A549 (cell line): ENCODE results near the gene SLBP. TPM values are rescaled to one million over a fixed set of nuclear protein-coding genes. Genes with fewer than 3 reads are reported as not detected.

Experiments used
- ATAC-seq, 2 experiments: fragments of 200-7000 bp in 1 of 2; fragments of >200 bp in 1 of 2; cut with Nextera tagmentation in 1 of 2; cut with Tn5 transposase in 1 of 2; 3 replicates each; pipeline versions ENCODE4 v1.8.0 to v1.9.1; 2018 to 2020; ENCODE audit warnings: mild to moderate bottlenecking in 1 of 2, moderate library complexity in 1 of 2
- CTCF ChIA-PET: fragments of 300-600 bp; sonication (Branson Sonifier 250); formaldehyde crosslinking; extraction: SDS; loops from one replicate; lab custom pipeline; 2021; ENCODE audit warnings: antibody characterized with exemption, inconsistent platforms; lab: Yijun Ruan, JAX
- POLR2A ChIA-PET: fragments of 350-600 bp; formaldehyde crosslinking; extraction: SDS; loops from one replicate; lab custom pipeline; 2021; ENCODE audit warnings: antibody characterized with exemption, inconsistent platforms; lab: Yijun Ruan, JAX
- DNase-seq, 2 experiments: peaks; one replicate each; pipeline versions ENCODE4 v3.0.0 to v3.0.0-alpha.2; 2011 to 2016; ENCODE audit warnings: low read depth in 1 of 2, low spot score in 1 of 2
- FAIRE-seq: peaks from 2 replicates; lab custom pipeline; 2011; peaks lifted over from hg19 to GRCh38; lab: Jason Lieb, UNC
- H3K27ac ChIP-seq, 2 experiments: fragments of >200 bp; sonication (Bioruptor Twin); formaldehyde crosslinking; 3 replicates each; pipeline ENCODE4 v1.5.1; 2016 to 2017
- H3K4me1 ChIP-seq: fragments of >200 bp; sonication (Bioruptor Twin); formaldehyde crosslinking; 3 replicates; pipeline ENCODE4 v1.6.1; 2016
- H3K4me2 ChIP-seq: fragments of >200 bp; sonication (Bioruptor Twin); formaldehyde crosslinking; 3 replicates; pipeline ENCODE4 v1.6.1; 2016
- H3K4me3 ChIP-seq: fragments of >200 bp; sonication (Bioruptor Twin); formaldehyde crosslinking; 3 replicates; pipeline ENCODE4 v1.5.1; 2016
- H3K9me3 ChIP-seq: fragments of >200 bp; sonication (Bioruptor Twin); formaldehyde crosslinking; 3 replicates; pipeline ENCODE4 v1.6.1; 2016
- CTCF ChIP-seq: fragments of >200 bp; sonication (Bioruptor Twin); formaldehyde crosslinking; IDR thresholded peaks from 3 replicates; pipeline ENCODE4 v1.5.1; 2016
- EHF ChIP-seq: fragments of 250-450 bp; sonication (Bioruptor Pico); IDR thresholded peaks from 2 replicates; pipeline ENCODE4 v1.5.0; 2020; ENCODE audit warnings: mild to moderate bottlenecking
- FOSB ChIP-seq: fragments of 250-450 bp; sonication (Bioruptor Pico); IDR thresholded peaks from 2 replicates; pipeline ENCODE4 v1.5.0; 2020; ENCODE audit warnings: mild to moderate bottlenecking, moderate library complexity
- HEYL ChIP-seq: fragments of 250-450 bp; sonication (Bioruptor Pico); IDR thresholded peaks from 2 replicates; pipeline ENCODE4 v1.8.0; 2021; ENCODE audit warnings: mild to moderate bottlenecking, moderate library complexity
- HOXB13 ChIP-seq: fragments of 250-450 bp; sonication (Bioruptor Pico); IDR thresholded peaks from 2 replicates; pipeline ENCODE4 v1.5.0; 2020; ENCODE audit warnings: low read depth, mild to moderate bottlenecking, moderate library complexity
- HOXB5 ChIP-seq: fragments of 250-450 bp; sonication (Bioruptor Pico); IDR thresholded peaks from 2 replicates; pipeline ENCODE4 v1.5.0; 2020; ENCODE audit warnings: mild to moderate bottlenecking, moderate library complexity
- KDM1A ChIP-seq: fragments of 200-600 bp; sonication (generic); IDR thresholded peaks from 2 replicates; pipeline ENCODE4 v1.6.1; 2016; ENCODE audit warnings: low read depth, mild to moderate bottlenecking
- MAZ ChIP-seq: fragments of 150-350 bp; IDR thresholded peaks from 2 replicates; pipeline ENCODE4 v1.6.1; 2014; ENCODE audit warnings: antibody characterized with exemption, low read depth, low read length, borderline replicate concordance
- NFE2L2 ChIP-seq: fragments of 150-350 bp; conservative IDR thresholded peaks from 2 replicates; pipeline ENCODE4 v1.6.1; 2014; ENCODE audit warnings: low read length
- NPAS2 ChIP-seq: fragments of 250-450 bp; sonication (Bioruptor Pico); IDR thresholded peaks from 2 replicates; pipeline ENCODE4 v1.8.0; 2022; ENCODE audit warnings: mild to moderate bottlenecking, moderate library complexity, borderline replicate concordance
- PHF8 ChIP-seq: fragments of 200-600 bp; sonication (generic); IDR thresholded peaks from 2 replicates; pipeline ENCODE4 v1.6.1; 2016; ENCODE audit warnings: low read depth, mild to moderate bottlenecking, antibody characterized with exemption, moderate library complexity, borderline replicate concordance
- POLR2A ChIP-seq: IDR thresholded peaks from 2 replicates; pipeline ENCODE4 v1.6.1; 2012; ENCODE audit warnings: mild to moderate bottlenecking, low read length
- REST ChIP-seq: fragments of 200-600 bp; sonication (generic); IDR thresholded peaks from 2 replicates; pipeline ENCODE4 v1.6.1; 2016; ENCODE audit warnings: antibody characterized with exemption, mild to moderate bottlenecking, moderate library complexity
- RFX5 ChIP-seq: fragments of 450-650 bp; IDR thresholded peaks from 2 replicates; pipeline ENCODE4 v1.7.1; 2014; ENCODE audit warnings: antibody characterized with exemption, mild to moderate bottlenecking, moderate library complexity
- SREBF2 ChIP-seq: fragments of 450-650 bp; IDR thresholded peaks from 2 replicates; pipeline ENCODE4 v1.6.1; 2014; ENCODE audit warnings: mild to moderate bottlenecking, moderate library complexity
- USF2 ChIP-seq: fragments of 450-650 bp; IDR thresholded peaks from 2 replicates; pipeline ENCODE4 v1.6.1; 2014; ENCODE audit warnings: antibody characterized with exemption
- ZC3H11A ChIP-seq: fragments of 450-650 bp; IDR thresholded peaks from 2 replicates; pipeline ENCODE4 v1.6.1; 2014; ENCODE audit warnings: antibody characterized with exemption, mild to moderate bottlenecking
- ZFP36 ChIP-seq: fragments of 450-650 bp; IDR thresholded peaks from 2 replicates; pipeline ENCODE4 v1.6.1; 2014; ENCODE audit warnings: borderline replicate concordance; ENCODE audit not compliant: partially characterized antibody
- ZNF302 ChIP-seq: fragments of 250-450 bp; sonication (Bioruptor Pico); IDR thresholded peaks from 2 replicates; pipeline ENCODE4 v1.9.0; 2021; ENCODE audit warnings: inconsistent platforms, mild to moderate bottlenecking, moderate library complexity
- WGBS: methylation state at CpG from one replicate; pipeline ENCODE4 v1.1.6; 2017; ENCODE audit errors: missing lambda C conversion rate; 5-methylcytosine and 5-hydroxymethylcytosine counted together
- polyA plus RNA-seq, 4 experiments: library from polyadenylated mRNA; depleted of rRNA in 3 of 4; stranded (reverse); fragments of >200 nt; fragmentation: RNase III in 1 of 4; extraction: RNeasy Plus Mini Kit Qiagen cat#74134 plus additional on column Dnase treatment in 1 of 4; gene quantifications; 2 replicates in 3 of 4; 3 replicates in 1 of 4; pipeline ENCODE4 v1.2.3, GENCODE V29; 2011 to 2017

The SLBP gene
- polyA plus RNA-seq, 2 of the 4 experiments (the other 2 are of a cell fraction) = 80.5 to 89.9 TPM

GRCh38 chr4:1706358-1706757, 5.8 kb downstream of the SLBP start:
- Histone ChIP-seq H3K4me1 (peaks cover 25% of the 10 kb centered on the region; the same call in 2 of the 3 replicates), H3K4me2 (no peak overlapping the region)
- POLR2A ChIA-PET = no interaction called here
- no peak for TF ChIP-seq SREBF2
- TF ChIP-seq ZC3H11A = no peak
- no peak for TF ChIP-seq PHF8
- no peak for TF ChIP-seq FOSB (CRISPR knock-in tag)
- TF ChIP-seq ZNF302 (CRISPR knock-in tag) = no peak
- no peak for TF ChIP-seq EHF (CRISPR knock-in tag)
- no peak for TF ChIP-seq CTCF
- TF ChIP-seq RFX5 = no peak
- no peak for TF ChIP-seq NPAS2 (CRISPR knock-in tag)
- no peak for TF ChIP-seq ZFP36
- TF ChIP-seq USF2 = no peak
- TF ChIP-seq HOXB13 (CRISPR knock-in tag) = no peak
- TF ChIP-seq HOXB5 (CRISPR knock-in tag) = no peak
- no peak for TF ChIP-seq KDM1A
- TF ChIP-seq HEYL (CRISPR knock-in tag) = no peak
- TF ChIP-seq REST = no peak
- TF ChIP-seq, all 56 proteins: peak for 0
- Histone ChIP-seq H3K4me3 (no peak overlapping the region), H3K9me3 (no peaks in the 10 kb centered on the region), H3K27ac (no peak overlapping the region)
- FAIRE-seq (no peak), ATAC-seq (no peak), DNase-seq (no peak)
- CTCF ChIA-PET = interaction anchor here (4.3 kb wide), 1 partner anchor 13 kb away, joined by 39 read pairs; no protein-coding TSS in a partner anchor
- 78% methylated on average over 6 of the region's 6 CpGs for WGBS

- FAIRE-seq (no peak), DNase-seq (no peak), ATAC-seq (no peak)
- POLR2A ChIA-PET = no interaction called here
- no peak overlapping the region for H3K4me2 ChIP-seq
- peaks cover 23% of the 10 kb centered on the region; the same call in 2 of the 3 replicates for H3K4me1 ChIP-seq
- 88% methylated on average over 6 of the region's 6 CpGs for WGBS
- no peaks in the 10 kb centered on the region for H3K9me3 ChIP-seq
- CTCF ChIA-PET = interaction anchor here (4.3 kb wide), 1 partner anchor 12 kb away, joined by 39 read pairs; no protein-coding TSS in a partner anchor
- TF ChIP-seq FOSB (CRISPR knock-in tag) (no peak), NFE2L2 (no peak), ZNF302 (CRISPR knock-in tag) (no peak), POLR2A (no peak), MAZ (no peak)
- TF ChIP-seq, all 56 proteins: peak for 0
- Histone ChIP-seq H3K4me3 (no peak overlapping the region), H3K27ac (no peak overlapping the region)
Measured at GRCh38 chr4:1705732-1706131, 6.4 kb downstream of the SLBP start.
